HG02970 (cell line): ENCODE data around the gene TSPAN32.

Experiments used
- ATAC-seq: cut with Tn5 transposase; IDR thresholded peaks from one replicate; pipeline ENCODE4 v1.9.1; 2021; ENCODE audit warnings: mild to moderate bottlenecking, moderate library complexity, moderate number of reproducible peaks; ENCODE audit not compliant: unreplicated experiment, low FRiP score

Gene TSPAN32

GRCh38 chr11:2302306-2302895 is 588 bp downstream of the TSPAN32 start:
- no peak for ATAC-seq

- ATAC-seq, result no peak
These were observed 1.2 kb downstream of the TSPAN32 start for GRCh38 chr11:2302896-2303626.

GRCh38 chr11:2303627-2304505 is 2.1 kb downstream of the TSPAN32 start:
- ATAC-seq, result no peak

GRCh38 chr11:2304506-2305139 is 2.8 kb downstream of the TSPAN32 start:
- ATAC-seq, result no peak

- ATAC-seq, result no peak
These were observed 3.4 kb downstream of the TSPAN32 start for GRCh38 chr11:2305140-2305778.

GRCh38 chr11:2305788-2306451 is 4.1 kb downstream of the TSPAN32 start:
- no peak for ATAC-seq

GRCh38 chr11:2306452-2306823 is 4.6 kb downstream of the TSPAN32 start:
- ATAC-seq, result no peak

- no peak for ATAC-seq
These were observed 5.2 kb downstream of the TSPAN32 start for GRCh38 chr11:2306877-2307500.

- ATAC-seq, result no peak
These were observed 5.9 kb downstream of the TSPAN32 start for GRCh38 chr11:2307501-2308331.

GRCh38 chr11:2308713-2309112 is 6.9 kb downstream of the TSPAN32 start:
- ATAC-seq, result no peak

GRCh38 chr11:2309251-2310072 is 7.6 kb downstream of the TSPAN32 start:
- ATAC-seq, result no peak

GRCh38 chr11:2310073-2310785 is 8.4 kb downstream of the TSPAN32 start:
- no peak for ATAC-seq

- ATAC-seq, result no peak
These were observed 9.1 kb downstream of the TSPAN32 start for GRCh38 chr11:2310786-2311352.

- no peak for ATAC-seq
These were observed 9.7 kb downstream of the TSPAN32 start for GRCh38 chr11:2311353-2312133.

GRCh38 chr11:2312232-2313042 is 10.6 kb downstream of the TSPAN32 start:
- no peak for ATAC-seq
